HG02642 (cell line): ENCODE results near the gene RNASET2.
"Not testable (repeated sequence)": the region's sequence is repeated elsewhere in the genome, so short reads cannot be mapped to it uniquely, and the experiment has no call there.

Experiments used
- ATAC-seq: cut with Tn5 transposase; IDR thresholded peaks from one replicate; pipeline ENCODE4 v1.9.1; 2021; ENCODE audit warnings: mild to moderate bottlenecking; ENCODE audit not compliant: unreplicated experiment, poor library complexity

RNASET2 gene

GRCh38 chr6:166929542-166930189, 26.7 kb downstream of the RNASET2 start:
- no peak for ATAC-seq

GRCh38 chr6:166928644-166929541, 27.5 kb downstream of the RNASET2 start:
- no peak for ATAC-seq

- no peak for ATAC-seq
Measured at GRCh38 chr6:166927935-166928643, 28.3 kb downstream of the RNASET2 start.

GRCh38 chr6:166927240-166927934, 29.0 kb downstream of the RNASET2 start:
- no peak for ATAC-seq

- ATAC-seq = no peak
Measured at GRCh38 chr6:166926748-166927147, 29.6 kb downstream of the RNASET2 start.

- no peak for ATAC-seq
Measured at GRCh38 chr6:166925141-166925996, 31.0 kb downstream of the RNASET2 start.

GRCh38 chr6:166924531-166924930, 31.8 kb downstream of the RNASET2 start:
- ATAC-seq = no peak

GRCh38 chr6:166922937-166923336, 33.4 kb downstream of the RNASET2 start:
- no peak for ATAC-seq

GRCh38 chr6:166921570-166921969, 34.8 kb downstream of the RNASET2 start:
- ATAC-seq = no peak

- no peak for ATAC-seq
Measured at GRCh38 chr6:166916824-166917223, 39.5 kb downstream of the RNASET2 start.

GRCh38 chr6:166915484-166915883, 40.9 kb downstream of the RNASET2 start:
- not testable (repeated sequence) for ATAC-seq

- ATAC-seq = not testable (repeated sequence)
Measured at GRCh38 chr6:166914952-166915351, 41.4 kb downstream of the RNASET2 start.

- ATAC-seq = no peak
Measured at GRCh38 chr6:166911248-166911677, 45.1 kb downstream of the RNASET2 start.

- no peak for ATAC-seq
Measured at GRCh38 chr6:166910601-166911000, 45.7 kb downstream of the RNASET2 start.

GRCh38 chr6:166908811-166909210, 47.5 kb downstream of the RNASET2 start:
- no peak for ATAC-seq

- ATAC-seq = no peak
Measured at GRCh38 chr6:166907871-166908806, 48.2 kb downstream of the RNASET2 start.

- ATAC-seq = peak; percentile 81
Measured at GRCh38 chr6:166907373-166907841, 48.9 kb downstream of the RNASET2 start.

- ATAC-seq = no peak
Measured at GRCh38 chr6:166906376-166907044, 49.8 kb downstream of the RNASET2 start.
